HepG2 (cell line): ENCODE data around the gene NUTM2A.
"Not testable (repeated sequence)": the region's sequence is repeated elsewhere in the genome, so short reads cannot be mapped to it uniquely, and the experiment has no call there.

ENCODE experiments used
- NR1H2 ChIP-seq: sonication (generic); formaldehyde crosslinking; IDR thresholded peaks from 2 replicates; pipeline ENCODE4 v1.8.1; 2022; ENCODE audit warnings: low read depth, missing genetic modification reagents, borderline replicate concordance
- ZNF607 ChIP-seq: sonication (generic); formaldehyde crosslinking; IDR thresholded peaks from 2 replicates; pipeline ENCODE4 v1.5.1; 2020; ENCODE audit warnings: missing genetic modification reagents, mild to moderate bottlenecking, borderline replicate concordance
- ZNF737 ChIP-seq: sonication (generic); formaldehyde crosslinking; IDR thresholded peaks from 2 replicates; pipeline ENCODE4 v1.5.0; 2020; ENCODE audit warnings: missing genetic modification reagents, mild to moderate bottlenecking, borderline replicate concordance
- TF ChIP-seq, protein P1 (sequence below), 2 experiments: sonication (generic) in 1 of 2; formaldehyde crosslinking in 1 of 2; IDR thresholded peaks; 2 replicates each; pipeline versions ENCODE4 v1.4.0 to v1.6.1; 2018 to 2020; ENCODE audit warnings: missing genetic modification reagents in 2 of 2, borderline replicate concordance in 1 of 2, low read depth in 1 of 2, mild to moderate bottlenecking in 1 of 2, missing biosample characterization in 1 of 2
- TF ChIP-seq, protein P2 (sequence below): fragments of 450-650 bp; IDR thresholded peaks from 2 replicates; pipeline ENCODE4 v1.6.1; 2016

DNA sequence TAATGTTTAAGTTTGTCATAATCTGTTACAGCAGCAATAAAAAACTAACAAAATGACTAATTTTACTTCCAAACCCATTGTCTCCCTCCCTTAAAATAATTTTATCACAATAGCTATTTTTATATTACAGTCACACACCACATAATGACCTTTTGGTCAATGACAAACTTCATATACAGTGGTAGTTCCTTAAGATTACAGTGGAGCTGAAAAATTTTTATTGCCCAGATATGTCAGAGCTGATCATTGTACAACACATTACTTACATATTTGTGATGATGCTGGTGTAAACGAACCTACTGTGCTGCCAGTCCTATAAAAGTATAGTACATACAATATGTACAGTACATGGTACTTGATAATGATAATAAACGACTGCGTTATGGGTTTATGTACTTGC lies 22.1 kb downstream of the NUTM2A start:
- not testable (repeated sequence) for TF ChIP-seq ZNF737; ZNF607 (CRISPR knock-in tag); NR1H2 (CRISPR knock-in tag)
- TF ChIP-seq, protein P1, sequence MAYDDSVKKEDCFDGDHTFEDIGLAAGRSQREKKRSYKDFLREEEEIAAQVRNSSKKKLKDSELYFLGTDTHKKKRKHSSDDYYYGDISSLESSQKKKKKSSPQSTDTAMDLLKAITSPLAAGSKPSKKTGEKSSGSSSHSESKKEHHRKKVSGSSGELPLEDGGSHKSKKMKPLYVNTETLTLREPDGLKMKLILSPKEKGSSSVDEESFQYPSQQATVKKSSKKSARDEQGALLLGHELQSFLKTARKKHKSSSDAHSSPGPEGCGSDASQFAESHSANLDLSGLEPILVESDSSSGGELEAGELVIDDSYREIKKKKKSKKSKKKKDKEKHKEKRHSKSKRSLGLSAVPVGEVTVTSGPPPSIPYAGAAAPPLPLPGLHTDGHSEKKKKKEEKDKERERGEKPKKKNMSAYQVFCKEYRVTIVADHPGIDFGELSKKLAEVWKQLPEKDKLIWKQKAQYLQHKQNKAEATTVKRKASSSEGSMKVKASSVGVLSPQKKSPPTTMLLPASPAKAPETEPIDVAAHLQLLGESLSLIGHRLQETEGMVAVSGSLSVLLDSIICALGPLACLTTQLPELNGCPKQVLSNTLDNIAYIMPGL (CRISPR knock-in tag; IDR thresholded peaks at IDR 0.05; ENCODE audit: borderline replicate concordance in 1 of 2, low read depth in 1 of 2), result not testable (repeated sequence)
- TF ChIP-seq, protein P2, sequence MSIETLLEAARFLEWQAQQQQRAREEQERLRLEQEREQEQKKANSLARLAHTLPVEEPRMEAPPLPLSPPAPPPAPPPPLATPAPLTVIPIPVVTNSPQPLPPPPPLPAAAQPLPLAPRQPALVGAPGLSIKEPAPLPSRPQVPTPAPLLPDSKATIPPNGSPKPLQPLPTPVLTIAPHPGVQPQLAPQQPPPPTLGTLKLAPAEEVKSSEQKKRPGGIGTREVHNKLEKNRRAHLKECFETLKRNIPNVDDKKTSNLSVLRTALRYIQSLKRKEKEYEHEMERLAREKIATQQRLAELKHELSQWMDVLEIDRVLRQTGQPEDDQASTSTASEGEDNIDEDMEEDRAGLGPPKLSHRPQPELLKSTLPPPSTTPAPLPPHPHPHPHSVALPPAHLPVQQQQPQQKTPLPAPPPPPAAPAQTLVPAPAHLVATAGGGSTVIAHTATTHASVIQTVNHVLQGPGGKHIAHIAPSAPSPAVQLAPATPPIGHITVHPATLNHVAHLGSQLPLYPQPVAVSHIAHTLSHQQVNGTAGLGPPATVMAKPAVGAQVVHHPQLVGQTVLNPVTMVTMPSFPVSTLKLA, result not testable (repeated sequence)
